Stimulated activated CD4-positive, alpha-beta T cell treated with anti-CD3 and anti-CD28 coated beads, Interleukin-2, amount 100 ng/mL, for 4 hours (primary cell): ENCODE results near the gene MKLN1.
A peak's percentile ranks its signal among the peaks of the same experiment; 100 is the strongest.
"Not testable (repeated sequence)": the region's sequence is repeated elsewhere in the genome, so short reads cannot be mapped to it uniquely, and the experiment has no call there.

ENCODE experiments used
- DNase-seq: peaks from one replicate; pipeline ENCODE4 v3.0.0-alpha.2; 2020; ENCODE audit warnings: low read depth

Gene MKLN1

GRCh38 chr7:131327626-131328376 lies at the start of gene MKLN1:
MKLN1 (plus strand) TSS chr7:131327876; CDS start chr7:131327900, 24 bp downstream.
- peak; percentile 86 for DNase-seq

DNA sequence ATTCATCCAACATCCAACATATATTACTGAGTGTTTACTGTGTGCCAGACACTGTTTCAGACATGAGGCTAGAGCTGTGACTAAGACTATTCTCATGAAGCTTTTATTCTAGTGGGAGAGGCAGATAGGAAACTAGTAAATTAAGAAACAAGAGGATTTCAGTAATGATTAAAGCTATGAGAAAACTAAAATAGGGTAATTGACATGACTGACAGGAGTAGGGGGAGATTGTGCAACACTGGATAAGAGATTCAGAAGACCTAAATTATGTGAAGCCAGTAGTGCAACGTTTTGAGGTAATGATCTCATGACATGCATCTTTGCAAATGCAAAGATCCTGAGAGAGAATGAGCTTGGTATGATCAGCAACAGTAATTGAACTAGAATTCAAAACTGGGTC lies 48.6 kb upstream of the MKLN1 start:
- no peak for DNase-seq

GRCh38 chr7:131281266-131282048 lies 46.2 kb upstream of the MKLN1 start:
- DNase-seq, result no peak

GRCh38 chr7:131284702-131285419 lies 42.8 kb upstream of the MKLN1 start:
- no peak for DNase-seq

DNA sequence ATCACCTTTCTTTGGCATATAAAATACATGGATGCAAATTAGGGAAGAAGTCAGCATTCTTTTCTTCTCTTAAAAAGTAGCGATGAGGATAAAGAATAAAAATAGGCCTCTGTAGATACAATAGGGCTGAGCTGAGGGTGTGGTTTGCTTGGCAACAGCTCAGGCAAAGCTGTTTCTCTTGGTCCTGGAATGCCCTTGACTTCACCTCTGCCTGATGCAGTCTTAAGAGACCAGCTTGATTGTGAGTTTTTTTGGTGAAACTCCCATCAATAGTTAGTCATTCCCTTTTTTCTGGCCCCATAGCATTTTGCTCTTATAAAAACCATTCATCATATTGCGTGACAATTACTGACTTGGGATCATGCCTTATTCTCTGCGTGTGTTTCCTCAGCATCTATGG lies 42.1 kb upstream of the MKLN1 start:
- no peak for DNase-seq

GRCh38 chr7:131288450-131288849 lies 39.2 kb upstream of the MKLN1 start:
- no peak for DNase-seq

- no peak for DNase-seq
These were observed 38.6 kb upstream of the MKLN1 start for GRCh38 chr7:131289051-131289450.

DNA sequence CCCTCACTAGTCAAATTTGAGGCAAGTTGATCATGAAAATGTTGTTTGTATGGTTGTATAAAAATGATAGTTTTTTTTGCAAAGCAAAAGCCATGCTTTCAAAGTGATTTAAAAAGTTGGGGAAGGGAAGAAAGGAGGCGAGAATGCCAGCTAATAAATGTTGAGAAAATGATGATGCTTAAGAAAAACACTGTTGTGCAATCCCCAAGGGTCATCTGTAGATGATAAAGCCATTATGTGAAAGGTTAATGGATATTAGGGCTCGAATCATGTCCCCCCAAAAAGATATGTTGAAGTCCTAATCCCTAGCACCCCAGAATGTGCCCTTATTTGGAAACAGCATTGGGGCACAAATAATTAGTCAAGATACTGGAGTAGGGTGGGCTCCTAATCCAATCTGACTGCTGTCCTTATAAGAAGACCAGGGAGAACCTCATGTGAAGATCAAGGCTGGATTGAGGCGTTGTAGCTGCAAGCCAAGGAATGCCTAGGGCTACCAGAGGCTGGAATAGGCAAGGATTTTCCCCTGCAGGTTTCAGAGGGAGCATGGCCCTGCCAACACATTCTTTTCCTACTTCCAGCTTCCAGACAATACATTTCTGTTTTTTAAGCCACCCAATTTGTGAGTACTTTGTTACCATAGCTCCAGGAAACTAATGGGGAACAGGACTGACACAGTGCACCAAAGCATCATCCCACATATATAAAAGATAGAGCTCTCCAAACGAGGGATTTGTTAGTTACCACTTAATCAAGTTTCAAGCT lies 35.4 kb upstream of the MKLN1 start:
- no peak for DNase-seq

GRCh38 chr7:131293018-131293417 lies 34.7 kb upstream of the MKLN1 start:
- DNase-seq, result no peak

DNA sequence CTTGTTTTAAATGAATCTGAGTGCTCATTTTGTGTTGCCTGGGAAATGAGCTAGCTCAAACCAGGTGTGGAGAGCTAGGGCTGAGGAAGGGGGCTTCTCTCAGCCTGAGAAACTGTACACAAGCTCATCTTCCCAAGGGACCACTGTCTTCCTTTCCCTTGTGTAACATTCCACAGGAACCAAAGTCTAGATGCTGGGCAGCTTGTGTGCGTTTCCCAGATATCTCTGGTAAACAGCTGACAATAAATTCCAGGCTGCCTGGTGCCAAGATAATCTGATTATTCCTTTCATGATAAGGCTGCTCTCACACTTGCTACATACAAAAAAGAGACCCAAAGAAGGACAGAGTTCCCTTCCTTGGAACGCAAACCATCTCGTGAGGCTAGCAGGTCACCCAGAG lies 33.1 kb upstream of the MKLN1 start:
- DNase-seq, result no peak

GRCh38 chr7:131298608-131298992 lies 29.1 kb upstream of the MKLN1 start:
- DNase-seq, result no peak

GRCh38 chr7:131299074-131299473 lies 28.6 kb upstream of the MKLN1 start:
- no peak for DNase-seq

DNA sequence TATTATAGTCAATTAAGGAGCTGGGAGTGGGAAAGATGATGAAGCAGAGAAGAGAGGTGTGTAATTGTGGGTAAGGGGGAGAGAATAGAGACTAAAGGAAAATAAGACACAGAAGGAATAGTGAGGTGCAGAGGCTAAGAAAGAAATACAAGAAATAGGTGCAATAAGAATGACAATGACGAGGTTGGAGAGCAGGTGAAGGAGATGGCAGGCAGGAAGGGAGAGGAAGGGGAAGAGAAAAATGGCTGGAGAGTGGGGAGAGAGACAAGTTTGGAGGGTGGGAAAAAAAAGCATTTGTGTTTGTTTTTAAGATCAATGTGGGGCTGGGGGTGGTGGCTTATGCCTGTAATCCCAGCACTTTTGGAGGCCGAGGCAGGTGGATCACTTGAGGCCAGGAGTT lies 27.6 kb upstream of the MKLN1 start:
- no peak for DNase-seq

DNA sequence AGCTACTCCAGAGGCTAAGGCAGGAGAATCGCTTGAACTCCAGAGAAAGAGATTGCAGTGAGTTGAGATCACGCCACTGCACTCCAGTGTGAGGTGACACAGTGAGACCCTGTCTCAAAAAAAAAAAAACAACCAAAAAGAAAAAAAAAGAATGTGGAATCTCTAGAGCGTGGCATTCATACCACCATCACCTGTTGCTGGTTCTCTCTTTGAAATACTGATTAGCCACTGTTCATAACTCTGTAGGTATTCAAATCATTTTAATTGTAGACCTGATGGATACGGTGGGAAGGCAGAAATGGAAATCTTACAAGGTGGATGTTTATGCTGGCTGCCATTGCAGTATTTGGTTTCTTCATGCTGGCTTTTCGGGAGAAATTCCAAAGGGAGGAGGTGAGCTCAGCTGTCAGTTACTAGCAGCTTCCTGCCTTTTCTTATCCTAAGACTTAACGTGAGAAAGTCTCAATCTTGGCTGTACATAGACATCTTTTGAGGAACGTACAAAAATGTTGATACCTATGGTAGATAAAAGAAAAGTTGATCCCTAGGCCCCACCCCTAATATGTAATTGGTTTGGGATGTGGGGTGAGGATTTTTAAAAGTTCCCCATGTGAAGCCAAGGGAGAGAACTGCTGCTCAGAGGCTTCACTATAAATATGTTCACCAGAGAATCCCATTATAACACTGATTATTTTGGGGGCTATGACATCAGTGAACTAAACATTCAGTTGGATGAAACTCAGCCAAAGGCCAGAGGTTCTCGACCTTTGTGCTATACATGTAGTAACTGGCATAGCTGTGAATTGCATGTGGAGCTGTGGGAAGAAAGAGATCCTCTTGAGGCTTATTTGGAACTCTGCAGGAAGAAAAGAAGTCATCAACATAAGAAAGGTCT lies 26.9 kb upstream of the MKLN1 start:
- no peak for DNase-seq

DNA sequence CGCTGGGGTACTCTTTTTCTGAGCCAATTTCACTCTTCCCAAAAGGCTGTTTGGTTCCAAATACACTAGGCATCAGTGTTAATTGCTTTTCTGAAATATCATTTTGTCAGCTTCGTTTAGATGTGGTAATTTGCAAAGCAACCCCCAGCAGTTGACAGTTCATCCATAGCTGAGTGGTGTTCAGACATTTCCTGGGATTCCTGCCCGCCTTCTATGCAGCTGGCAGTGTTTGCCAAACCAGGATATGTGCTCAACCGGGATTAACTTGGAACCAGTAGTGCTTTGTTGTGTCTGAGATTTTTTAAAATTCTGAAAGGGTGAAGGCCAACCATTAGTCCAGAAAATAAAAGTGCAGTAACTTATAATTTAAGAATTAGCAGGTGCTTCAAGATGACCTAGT lies 25.2 kb upstream of the MKLN1 start:
- DNase-seq, result no peak

GRCh38 chr7:131302876-131303707 lies 24.6 kb upstream of the MKLN1 start:
- DNase-seq, result peak; percentile 18

DNA sequence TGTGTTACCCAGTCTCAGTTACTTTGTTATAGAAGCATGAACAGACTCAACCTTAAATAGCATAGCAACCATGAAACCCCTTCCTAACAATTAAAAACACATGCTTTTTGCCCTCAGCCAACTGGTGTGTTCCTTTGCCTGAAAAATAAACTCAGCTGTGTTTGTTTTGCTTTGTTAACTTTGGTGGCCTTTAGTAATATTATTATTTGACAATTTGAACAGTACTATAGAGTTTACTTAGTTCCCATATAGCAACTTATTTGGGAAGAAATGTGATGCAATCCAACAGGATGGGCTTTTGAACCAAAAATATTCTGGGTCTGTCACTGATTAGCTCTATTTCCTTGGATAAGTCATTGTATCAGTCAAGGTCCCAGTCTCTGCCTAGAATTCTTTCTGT lies 22.5 kb upstream of the MKLN1 start:
- no peak for DNase-seq

DNA sequence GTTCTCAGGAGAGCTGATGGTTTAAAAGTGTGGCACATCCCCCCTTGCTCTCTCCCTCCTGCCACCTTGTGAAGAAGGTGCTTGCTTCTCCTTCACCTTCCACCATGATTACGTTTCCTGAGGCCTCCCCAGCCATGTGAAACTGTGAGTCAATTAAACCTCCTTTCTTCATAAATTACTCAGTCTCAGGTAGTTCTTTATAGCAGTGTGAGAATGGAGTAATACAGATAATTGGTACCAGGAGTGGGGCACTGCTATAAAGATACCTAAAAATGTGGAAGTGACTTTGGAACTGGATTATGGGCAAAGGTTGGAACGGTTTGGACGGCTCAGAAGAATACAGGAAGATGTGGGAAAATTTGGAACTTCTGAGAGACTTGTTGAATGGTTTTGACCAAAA lies 21.6 kb upstream of the MKLN1 start:
- DNase-seq, result not testable (repeated sequence)

DNA sequence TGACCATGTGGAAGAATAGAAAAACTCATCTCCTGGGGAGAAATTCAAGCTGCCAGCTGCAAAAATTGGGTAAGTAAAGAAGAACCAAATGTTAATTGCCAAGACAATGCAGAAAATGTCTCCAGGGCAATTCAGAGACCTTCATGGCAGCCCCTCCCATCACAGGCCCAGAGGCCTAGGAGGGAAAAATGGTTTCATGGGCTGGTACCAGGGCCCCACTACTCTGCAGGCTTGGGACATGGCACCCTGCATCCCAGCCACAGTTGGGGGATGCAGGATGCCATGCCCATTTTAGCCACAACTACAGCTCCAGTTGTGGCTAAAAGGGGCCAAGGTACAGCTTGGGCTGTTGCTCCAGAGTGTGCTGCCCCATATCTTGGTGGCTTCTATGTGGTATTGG lies 20.9 kb upstream of the MKLN1 start:
- no peak for DNase-seq

- DNase-seq, result no peak
These were observed 20.0 kb upstream of the MKLN1 start for GRCh38 chr7:131307627-131308026.
